Pulmonary artery endothelial cell (primary cell): ENCODE results near the gene IL1B. TPM values are rescaled to one million over a fixed set of nuclear protein-coding genes. Genes with fewer than 3 reads are reported as not detected.

Experiments
- DNase-seq: peaks from one replicate; pipeline ENCODE4 v3.0.0-alpha.2; 2011; ENCODE audit warnings: low read depth, low spot score
- total RNA-seq: library from RNA; depleted of rRNA; stranded (reverse); fragments of >200 nt; gene quantifications from 2 replicates; pipeline ENCODE4 v1.2.3, GENCODE V29; 2014

Gene IL1B
- total RNA-seq, 1 donor from 2014 or later, result not detected

DNA sequence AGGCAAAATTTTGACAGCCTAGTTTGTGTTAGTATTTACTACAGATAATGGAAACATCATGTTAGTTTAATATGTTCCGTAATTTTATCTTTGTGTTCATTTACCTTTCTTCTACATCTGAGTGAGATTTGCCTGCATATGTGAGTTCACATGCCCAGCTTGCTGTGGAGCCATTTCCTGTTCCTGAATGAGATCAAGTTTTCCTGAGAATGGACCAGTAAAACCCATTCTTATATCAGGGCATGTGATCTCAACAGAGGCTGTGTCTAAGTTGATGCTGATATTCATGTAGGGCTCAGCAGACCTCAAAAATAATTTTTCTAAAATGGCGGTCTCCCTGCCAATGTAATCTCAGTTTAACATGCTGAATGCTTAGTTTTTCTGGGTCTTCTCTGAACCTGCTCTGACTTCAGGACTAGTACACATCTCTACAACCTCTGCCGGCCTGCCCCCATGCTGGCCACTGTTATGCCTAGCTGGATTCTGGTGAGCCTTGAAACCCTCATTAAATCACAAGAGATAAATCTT is 53.3 kb downstream of the IL1B start:
- peak; percentile 22 for DNase-seq

DNA sequence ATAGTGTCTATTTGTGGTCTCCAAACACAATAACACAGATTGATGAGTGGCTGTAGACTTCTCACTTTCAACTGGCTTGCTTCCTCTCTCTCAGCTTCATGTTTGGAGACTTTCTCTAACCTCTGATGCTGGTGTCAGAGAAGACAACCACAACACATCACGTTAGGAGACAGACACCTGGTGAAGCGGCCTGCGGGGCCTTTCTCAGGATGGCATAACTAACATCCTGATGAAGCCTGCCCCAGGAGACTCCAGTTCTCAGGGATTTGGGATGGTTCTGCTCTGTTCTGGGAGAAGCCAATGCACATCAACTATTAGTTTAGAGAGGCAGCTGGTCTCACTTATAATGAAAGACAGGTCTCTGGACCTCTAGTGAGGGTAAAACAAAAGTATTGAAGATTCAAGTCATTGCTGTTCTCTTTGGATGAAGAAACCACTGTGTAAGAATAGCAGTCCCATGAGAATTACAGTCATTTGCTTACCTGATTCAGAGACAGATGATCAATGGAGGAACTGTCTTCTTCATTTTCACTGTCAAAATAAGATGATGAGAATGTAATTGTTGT is 54.3 kb downstream of the IL1B start:
- no peak for DNase-seq

Other genes starting within 250 kb of the IL1B start
- 81.2 and 109 TPM in 2 replicates for gene SLC20A1, start 190.8 kb downstream of the IL1B start, total RNA-seq
- not detected in 2 replicates for gene NT5DC4, start 115.8 kb downstream of the IL1B start, total RNA-seq
- 4.9 and 10.3 TPM in 2 replicates for gene CKAP2L, start 72.2 kb downstream of the IL1B start, total RNA-seq
- 0.60 and 0.73 TPM in 2 replicates for gene IL1A, start 52.3 kb downstream of the IL1B start, total RNA-seq
- not detected in 2 replicates for gene IL37, start 74.4 kb upstream of the IL1B start, total RNA-seq
- gene IL36G, start 141.2 kb upstream of the IL1B start, total RNA-seq, result not detected in 2 replicates
- not detected in 2 replicates for gene IL36A, start 168.7 kb upstream of the IL1B start, total RNA-seq
- gene IL36B, start 216.1 kb upstream of the IL1B start, total RNA-seq, result not detected in 2 replicates
- not detected in 2 replicates for gene IL36RN, start 222.4 kb upstream of the IL1B start, total RNA-seq
- gene IL1F10, start 231.2 kb upstream of the IL1B start, total RNA-seq, result not detected in 2 replicates